ENCODE data around the gene BCL11A. TPM values are rescaled to one million over a fixed set of nuclear protein-coding genes. Genes with fewer than 3 reads are reported as not detected.

The BCL11A gene
- total RNA-seq, 2 donors from 2014 or later, result 14.3 to 16.2 TPM

- DNase-seq (no peak), ATAC-seq (no peak)
- H3K4me3 ChIP-seq, result no peak overlapping the region
- 51 to 56% methylated on average over 5 of the region's 5 CpGs for WGBS, 2 donors
- H3K36me3 ChIP-seq (replicated peaks in 1 of 2; ENCODE audit: insufficient read depth in 1 of 2, low read depth in 2 of 2), result no peaks in the 10 kb centered on the region
- no peak for TF ChIP-seq POLR2A (IDR thresholded peaks at IDR 0.05)
- TF ChIP-seq CTCF (IDR thresholded peaks at IDR 0.05), result no peak
- intact Hi-C loops (cut with DNase I), result no loop called here
- peaks cover 9% of the 10 kb centered on the region for H3K4me1 ChIP-seq
- no peaks in the 10 kb centered on the region for H3K9me3 ChIP-seq
- H3K27ac ChIP-seq, result no peak overlapping the region
- H3K27me3 ChIP-seq, result no peaks in the 10 kb centered on the region
Observed at GRCh38 chr2:60583604-60584003, 30.1 kb upstream of the BCL11A start.

- WGBS, 2 donors, result 5 to 7% methylated on average over 6 to 43 of the region's 59 CpGs
- DNase-seq (peak; percentile 68 to 81 (median 74)), ATAC-seq (peak; percentile 93)
- Histone ChIP-seq H3K36me3 (replicated peaks in 1 of 2; ENCODE audit: insufficient read depth in 1 of 2, low read depth in 2 of 2) (no peaks in the 10 kb centered on the region), H3K27me3 (no peaks in the 10 kb centered on the region), H3K4me3 (peak overlapping the region in 1 of 2 donors; percentile 8), H3K4me1 (peaks cover 9% of the 10 kb centered on the region), H3K27ac (no peak overlapping the region), H3K9me3 (no peaks in the 10 kb centered on the region)
- intact Hi-C loops (cut with DNase I), result no loop called here
- peak; percentile 79 to 98 (median 96) for TF ChIP-seq CTCF (IDR thresholded peaks at IDR 0.05)
- no peak for TF ChIP-seq POLR2A (IDR thresholded peaks at IDR 0.05)
Observed at GRCh38 chr2:60581433-60582282, 28.2 kb upstream of the BCL11A start.

GRCh38 chr2:60577682-60578283, 24.3 kb upstream of the BCL11A start:
- 83 to 88% methylated on average over 6 of the region's 6 CpGs for WGBS, 2 donors
- Histone ChIP-seq H3K4me3 (no peak overlapping the region), H3K4me1 (peaks cover 9% of the 10 kb centered on the region), H3K27ac (no peak overlapping the region), H3K27me3 (no peaks in the 10 kb centered on the region), H3K36me3 (replicated peaks in 1 of 2; ENCODE audit: insufficient read depth in 1 of 2, low read depth in 2 of 2) (no peaks in the 10 kb centered on the region), H3K9me3 (no peaks in the 10 kb centered on the region)
- DNase-seq (no peak), ATAC-seq (no peak)
- TF ChIP-seq POLR2A (IDR thresholded peaks at IDR 0.05), result no peak
- no peak for TF ChIP-seq CTCF (IDR thresholded peaks at IDR 0.05)
- intact Hi-C loops (cut with DNase I), result no loop called here

- no peak overlapping the region for H3K27ac ChIP-seq
- TF ChIP-seq CTCF (IDR thresholded peaks at IDR 0.05), result no peak
- no peak for TF ChIP-seq POLR2A (IDR thresholded peaks at IDR 0.05)
- no peak for DNase-seq
- WGBS, 2 donors, result 91 to 94% methylated on average over 3 of the region's 3 CpGs
- H3K9me3 ChIP-seq, result no peaks in the 10 kb centered on the region
- no peak for ATAC-seq
- no peak overlapping the region for H3K4me3 ChIP-seq
- H3K4me1 ChIP-seq, result peaks cover 17% of the 10 kb centered on the region
- no peaks in the 10 kb centered on the region for H3K36me3 ChIP-seq (replicated peaks in 1 of 2; ENCODE audit: insufficient read depth in 1 of 2, low read depth in 2 of 2)
- intact Hi-C loops (cut with DNase I), result no loop called here
- peaks cover 0 to 27% of the 10 kb centered on the region in 2 donors for H3K27me3 ChIP-seq
Observed at GRCh38 chr2:60573251-60573650, 19.8 kb upstream of the BCL11A start.
